Osteocyte (in vitro differentiated cells): ENCODE measurements around the gene EXOC4. TPM values are rescaled to one million over a fixed set of nuclear protein-coding genes. Genes with fewer than 3 reads are reported as not detected.

Source experiments
- DNase-seq: peaks from one replicate; pipeline ENCODE4 v3.0.0; 2021; ENCODE audit warnings: mixed read lengths; ENCODE audit not compliant: unreplicated experiment; ENCODE audit errors: extremely low spot score
- H3K27ac Mint-ChIP-seq: one replicate; pipeline ENCODE4 v1.8.0; 2021; ENCODE audit warnings: mild to moderate bottlenecking, mixed read lengths; ENCODE audit not compliant: unreplicated experiment
- H3K27me3 Mint-ChIP-seq: one replicate; pipeline ENCODE4 v1.8.0; 2021; ENCODE audit warnings: mixed read lengths; ENCODE audit not compliant: unreplicated experiment
- H3K36me3 Mint-ChIP-seq: one replicate; pipeline ENCODE4 v1.8.0; 2021; ENCODE audit warnings: mixed read lengths; ENCODE audit not compliant: unreplicated experiment
- H3K4me1 Mint-ChIP-seq: one replicate; pipeline ENCODE4 v1.8.0; 2021; ENCODE audit warnings: mixed read lengths; ENCODE audit not compliant: unreplicated experiment
- H3K4me3 Mint-ChIP-seq: one replicate; pipeline ENCODE4 v1.8.0; 2021; ENCODE audit warnings: mild to moderate bottlenecking, moderate library complexity, mixed read lengths; ENCODE audit not compliant: unreplicated experiment
- H3K9me3 Mint-ChIP-seq: one replicate; pipeline ENCODE4 v1.8.0; 2021; ENCODE audit warnings: mixed read lengths; ENCODE audit not compliant: unreplicated experiment
- total RNA-seq: library from RNA; stranded (reverse); gene quantifications from 2 replicates; pipeline ENCODE4 v1.2.1, GENCODE V29; 2021
- TF ChIP-seq, protein P1 (sequence below): fragments of 200-600 bp; sonication (generic); IDR thresholded peaks from 2 replicates; pipeline ENCODE4 v1.5.0; 2021; ENCODE audit warnings: antibody characterized with exemption, mild to moderate bottlenecking, moderate library complexity

The EXOC4 gene
- total RNA-seq, 1 donor from 2014 or later: 99.9 TPM

DNA sequence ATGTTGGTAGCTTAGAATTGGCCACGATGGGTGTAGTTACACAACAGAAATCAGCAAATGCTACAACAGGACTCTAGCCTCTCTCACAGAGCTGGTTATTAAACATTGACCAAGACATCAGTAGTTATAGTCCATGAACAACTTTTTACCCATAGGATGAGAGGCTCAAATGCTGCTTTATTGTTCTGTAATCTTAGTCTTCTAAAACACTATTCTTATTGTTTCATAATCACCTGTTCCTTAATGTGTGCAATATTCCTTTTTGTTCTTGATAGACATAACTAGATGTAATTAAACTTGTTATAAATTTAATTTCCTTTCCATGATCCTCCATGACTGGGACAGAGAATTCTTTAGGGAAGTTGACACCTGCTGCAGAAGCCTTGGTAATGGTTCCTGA, 356.9 kb downstream of the EXOC4 start:
- Mint-ChIP-seq H3K27me3 (no peaks in the 10 kb centered on the region), H3K27ac (no peak overlapping the region), H3K4me3 (no peak overlapping the region), H3K4me1 (peaks cover 4% of the 10 kb centered on the region), H3K36me3 (no peaks in the 10 kb centered on the region), H3K9me3 (no peaks in the 10 kb centered on the region)
- DNase-seq: no peak
- TF ChIP-seq, protein P1, sequence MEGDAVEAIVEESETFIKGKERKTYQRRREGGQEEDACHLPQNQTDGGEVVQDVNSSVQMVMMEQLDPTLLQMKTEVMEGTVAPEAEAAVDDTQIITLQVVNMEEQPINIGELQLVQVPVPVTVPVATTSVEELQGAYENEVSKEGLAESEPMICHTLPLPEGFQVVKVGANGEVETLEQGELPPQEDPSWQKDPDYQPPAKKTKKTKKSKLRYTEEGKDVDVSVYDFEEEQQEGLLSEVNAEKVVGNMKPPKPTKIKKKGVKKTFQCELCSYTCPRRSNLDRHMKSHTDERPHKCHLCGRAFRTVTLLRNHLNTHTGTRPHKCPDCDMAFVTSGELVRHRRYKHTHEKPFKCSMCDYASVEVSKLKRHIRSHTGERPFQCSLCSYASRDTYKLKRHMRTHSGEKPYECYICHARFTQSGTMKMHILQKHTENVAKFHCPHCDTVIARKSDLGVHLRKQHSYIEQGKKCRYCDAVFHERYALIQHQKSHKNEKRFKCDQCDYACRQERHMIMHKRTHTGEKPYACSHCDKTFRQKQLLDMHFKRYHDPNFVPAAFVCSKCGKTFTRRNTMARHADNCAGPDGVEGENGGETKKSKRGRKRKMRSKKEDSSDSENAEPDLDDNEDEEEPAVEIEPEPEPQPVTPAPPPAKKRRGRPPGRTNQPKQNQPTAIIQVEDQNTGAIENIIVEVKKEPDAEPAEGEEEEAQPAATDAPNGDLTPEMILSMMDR: no peak

DNA sequence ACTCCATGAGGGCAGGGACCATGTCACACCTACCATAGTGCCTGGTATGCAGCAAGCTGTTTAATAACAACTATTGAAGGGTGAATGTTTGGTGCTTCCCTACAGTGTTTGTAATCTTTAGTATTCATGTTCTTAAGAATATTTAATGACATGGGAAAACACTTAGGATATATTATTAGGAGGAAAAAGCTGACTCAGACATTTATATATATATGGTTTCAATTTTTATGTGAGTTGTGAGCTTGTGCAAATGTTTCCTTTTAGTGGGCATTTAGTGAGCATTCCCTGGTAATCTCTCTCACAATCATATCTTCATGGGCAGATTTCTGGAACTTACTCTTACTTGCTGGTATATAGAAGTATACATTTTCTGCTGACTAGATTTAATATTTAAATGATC, 359.1 kb downstream of the EXOC4 start:
- no peaks in the 10 kb centered on the region for H3K36me3 Mint-ChIP-seq
- no peak overlapping the region for H3K4me3 Mint-ChIP-seq
- no peak for DNase-seq
- H3K27me3 Mint-ChIP-seq: no peaks in the 10 kb centered on the region
- TF ChIP-seq, protein P1: no peak
- no peaks in the 10 kb centered on the region for H3K9me3 Mint-ChIP-seq
- peaks cover 4% of the 10 kb centered on the region for H3K4me1 Mint-ChIP-seq
- H3K27ac Mint-ChIP-seq: no peak overlapping the region

DNA sequence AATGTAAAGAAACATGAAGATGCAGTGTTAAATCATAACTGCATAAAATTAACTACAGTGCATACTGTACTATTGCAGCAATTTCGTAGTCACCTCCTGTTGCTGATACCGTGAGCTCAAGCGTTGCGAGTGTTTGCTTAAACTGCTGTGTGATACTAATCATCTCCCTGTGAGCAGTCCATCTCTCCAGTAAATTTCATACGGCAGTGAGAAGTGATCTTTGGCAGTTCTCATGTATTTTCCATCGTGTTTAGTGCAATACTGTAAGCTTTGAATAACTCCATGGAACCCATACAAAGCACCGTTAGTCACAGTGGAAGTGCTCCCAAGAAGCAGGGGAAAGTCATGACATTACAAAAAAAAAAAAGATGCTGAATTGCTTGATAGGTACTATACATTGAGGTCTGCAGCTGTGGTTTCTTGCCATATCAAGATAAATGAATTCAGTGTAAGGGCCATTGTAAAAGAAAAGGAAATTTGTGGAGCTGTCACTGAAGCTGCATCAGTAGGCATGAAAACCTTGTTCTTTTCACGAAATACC, 360.4 kb downstream of the EXOC4 start:
- Mint-ChIP-seq H3K9me3 (no peaks in the 10 kb centered on the region), H3K27me3 (no peaks in the 10 kb centered on the region), H3K4me1 (peaks cover 4% of the 10 kb centered on the region), H3K4me3 (no peak overlapping the region), H3K27ac (no peak overlapping the region), H3K36me3 (no peaks in the 10 kb centered on the region)
- TF ChIP-seq, protein P1: no peak
- DNase-seq: no peak

DNA sequence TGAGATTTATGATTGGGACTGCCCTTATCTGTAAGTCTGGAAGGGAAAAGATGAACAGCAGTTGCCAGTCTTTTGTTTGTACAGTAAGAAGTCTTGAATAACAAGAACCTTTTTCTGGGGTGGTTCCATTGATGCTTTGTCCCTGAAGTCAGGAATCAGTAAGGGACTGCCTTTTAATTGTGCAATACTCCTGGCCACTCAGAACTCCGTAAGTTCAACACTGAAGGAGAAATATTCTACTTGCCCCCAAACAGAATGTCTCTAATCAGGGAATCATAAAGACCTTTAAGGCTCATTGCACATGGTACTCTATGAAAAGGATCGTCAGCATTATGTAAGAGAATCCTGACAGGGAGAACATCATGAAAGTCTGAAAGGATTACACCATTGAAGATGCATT, 361.4 kb downstream of the EXOC4 start:
- H3K27me3 Mint-ChIP-seq: no peaks in the 10 kb centered on the region
- H3K4me3 Mint-ChIP-seq: no peak overlapping the region
- no peak for DNase-seq
- TF ChIP-seq, protein P1: no peak
- no peaks in the 10 kb centered on the region for H3K9me3 Mint-ChIP-seq
- H3K27ac Mint-ChIP-seq: no peak overlapping the region
- H3K36me3 Mint-ChIP-seq: no peaks in the 10 kb centered on the region
- H3K4me1 Mint-ChIP-seq: peaks cover 4% of the 10 kb centered on the region

DNA sequence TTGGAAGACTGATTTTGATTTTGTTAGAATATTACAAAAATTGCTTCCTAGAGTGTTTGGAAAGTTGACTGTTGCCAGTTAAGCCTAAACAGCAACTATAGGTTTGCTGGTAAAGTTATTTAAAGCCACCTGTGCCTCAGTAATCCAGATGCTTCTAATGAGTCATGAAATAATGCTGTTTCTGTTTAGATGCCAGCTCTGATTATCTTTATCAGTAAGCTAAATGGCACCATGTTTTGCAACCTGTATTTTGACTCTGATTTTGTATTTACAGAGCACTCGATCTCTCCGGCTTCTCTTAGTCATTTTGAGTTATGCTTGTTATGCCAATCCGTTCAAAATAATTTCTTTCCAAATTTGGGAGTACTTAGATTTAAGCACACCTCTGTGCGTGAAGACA, 366.1 kb downstream of the EXOC4 start:
- no peaks in the 10 kb centered on the region for H3K4me1 Mint-ChIP-seq
- no peak overlapping the region for H3K27ac Mint-ChIP-seq

More for the DNA sequence above, 366.1 kb downstream of the EXOC4 start:
- Mint-ChIP-seq H3K9me3 (no peaks in the 10 kb centered on the region), H3K4me3 (no peak overlapping the region), H3K27me3 (no peaks in the 10 kb centered on the region), H3K36me3 (no peaks in the 10 kb centered on the region)
- no peak for DNase-seq
- TF ChIP-seq, protein P1: no peak
